OCI-LY1 (cell line): ENCODE results near the gene OR6S1.
"Not testable (repeated sequence)": the region's sequence is repeated elsewhere in the genome, so short reads cannot be mapped to it uniquely, and the experiment has no call there.

Source experiments
- H2AFZ ChIP-seq: fragments of 200-600 bp; sonication (generic), shearing (Covaris generic); 2 replicates; pipeline ENCODE4 v1.6.0; 2014; ENCODE audit warnings: antibody characterized with exemption, mild to moderate bottlenecking, low read length
- H3F3A ChIP-seq: fragments of 200-600 bp; sonication (generic), shearing (Covaris generic); 2 replicates; pipeline ENCODE4 v1.6.0; 2014; ENCODE audit warnings: mild to moderate bottlenecking, antibody characterized with exemption, low read length, moderate library complexity; ENCODE audit not compliant: insufficient read depth
- H3K27ac ChIP-seq: fragments of 200-600 bp; sonication (generic); 2 replicates; pipeline ENCODE4 v1.5.1; 2014; ENCODE audit warnings: low read length, mixed run types, mild to moderate bottlenecking, low read depth; ENCODE audit not compliant: poor library complexity, severe bottlenecking
- H3K27me3 ChIP-seq: fragments of 200-600 bp; sonication (generic); 2 replicates; pipeline ENCODE4 v1.6.0; 2014; ENCODE audit warnings: antibody characterized with exemption, mild to moderate bottlenecking, low read length, moderate library complexity; ENCODE audit not compliant: insufficient read depth
- H3K36me3 ChIP-seq: fragments of 200-600 bp; sonication (generic); 2 replicates; pipeline ENCODE4 v1.6.1; 2014; ENCODE audit warnings: mild to moderate bottlenecking, antibody characterized with exemption, low read length, moderate library complexity, mixed read lengths; ENCODE audit not compliant: insufficient read depth
- H3K4me1 ChIP-seq: fragments of 200-600 bp; sonication (generic); 2 replicates; pipeline ENCODE4 v1.5.1; 2014; ENCODE audit warnings: mild to moderate bottlenecking, low read length, moderate library complexity; ENCODE audit not compliant: insufficient read depth, severe bottlenecking
- H3K4me2 ChIP-seq: fragments of 200-600 bp; sonication (generic), shearing (Covaris generic); 2 replicates; pipeline ENCODE4 v1.6.1; 2014; ENCODE audit warnings: low read length
- H3K4me3 ChIP-seq: fragments of 200-600 bp; sonication (generic); 2 replicates; pipeline ENCODE4 v1.5.1; 2014; ENCODE audit warnings: low read length, low read depth, mild to moderate bottlenecking, mixed read lengths; ENCODE audit not compliant: poor library complexity, severe bottlenecking
- H3K79me2 ChIP-seq: fragments of 200-600 bp; shearing (Covaris generic); 2 replicates; pipeline ENCODE4 v1.6.1; 2016; ENCODE audit warnings: mixed run types, low read length, mixed read lengths; ENCODE audit not compliant: insufficient read depth
- H3K9ac ChIP-seq: fragments of 200-600 bp; sonication (generic), shearing (Covaris generic); 2 replicates; pipeline ENCODE4 v1.6.1; 2014; ENCODE audit warnings: mild to moderate bottlenecking, low read length, mixed read lengths
- H3K9me2 ChIP-seq: fragments of 200-600 bp; sonication (generic), shearing (Covaris generic); 2 replicates; pipeline ENCODE4 v1.6.1; 2014; ENCODE audit warnings: low read depth, mild to moderate bottlenecking, low read length, mixed read lengths
- H3K9me3 ChIP-seq: fragments of 200-600 bp; shearing (Covaris generic); 2 replicates; pipeline ENCODE4 v1.6.1; 2014; ENCODE audit warnings: low read length, mixed read lengths
- H4K20me1 ChIP-seq: fragments of 200-600 bp; sonication (generic), shearing (Covaris generic); 2 replicates; pipeline ENCODE4 v1.6.0; 2016; ENCODE audit warnings: mild to moderate bottlenecking, low read length; ENCODE audit not compliant: insufficient read depth
- CTCF ChIP-seq: fragments of 200-600 bp; sonication (generic), shearing (Covaris generic); IDR thresholded peaks from 2 replicates; pipeline ENCODE4 v1.5.1; 2017; ENCODE audit warnings: mild to moderate bottlenecking, antibody characterized with exemption, low read length, moderate library complexity, mixed read lengths
- EZH2 ChIP-seq: fragments of 200-600 bp; sonication (generic), shearing (Covaris generic); IDR thresholded peaks from 2 replicates; pipeline ENCODE4 v1.8.0; 2017; ENCODE audit warnings: borderline replicate concordance, mixed run types, mild to moderate bottlenecking, antibody characterized with exemption, low read length, moderate library complexity, mixed read lengths

Gene OR6S1

DNA sequence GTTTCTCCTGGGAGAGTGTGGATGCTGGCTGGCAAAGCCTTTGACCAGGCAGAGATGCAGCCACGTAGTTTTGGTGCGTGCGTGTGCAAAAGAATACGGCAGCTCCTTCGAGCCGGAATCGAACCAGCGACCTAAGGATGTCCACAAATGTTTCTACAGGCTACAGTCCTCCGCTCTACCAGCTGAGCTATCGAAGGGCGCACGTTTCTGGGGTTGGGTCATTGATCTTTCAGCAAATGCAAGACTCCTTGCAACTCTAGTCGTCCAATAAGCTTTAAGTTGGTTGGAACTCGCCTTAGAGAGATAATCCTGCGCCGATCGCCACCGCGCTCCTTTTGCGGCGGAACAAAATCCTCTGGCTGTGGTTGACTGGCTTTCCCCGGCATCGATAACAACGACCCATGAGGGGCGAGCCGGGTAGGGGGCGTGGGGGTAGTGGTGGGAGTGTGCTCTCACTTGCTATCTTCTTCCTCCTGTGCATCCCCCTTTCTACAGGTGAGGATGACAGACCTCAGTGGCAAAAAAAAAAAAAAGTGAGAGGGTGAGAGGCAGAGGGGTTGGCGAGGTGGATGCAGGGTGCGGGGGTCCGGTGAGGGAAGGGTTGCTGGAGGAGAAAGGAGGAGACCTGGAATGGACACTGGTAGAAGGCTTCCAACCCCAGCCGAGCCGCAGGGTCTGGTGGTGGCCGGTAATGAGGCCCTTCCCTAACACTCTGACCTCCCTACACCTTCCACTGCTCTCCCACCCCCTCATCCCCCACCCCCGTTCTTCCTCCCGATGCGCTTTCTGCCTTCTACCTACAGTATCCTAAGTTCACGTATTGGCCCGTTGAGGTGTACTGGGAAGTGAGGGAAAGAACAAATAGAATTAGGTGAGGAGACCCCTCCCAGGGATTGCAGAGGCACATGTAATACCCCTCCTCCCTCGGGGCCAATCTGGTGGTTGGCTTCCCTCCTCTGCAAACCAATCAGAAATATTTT is 11.8 kb upstream of the OR6S1 start:
- H3K79me2 ChIP-seq = no peaks in the 10 kb centered on the region
- no peak overlapping the region for H3K4me3 ChIP-seq
- H3K4me2 ChIP-seq = no peak overlapping the region
- H3F3A ChIP-seq = no peaks in the 10 kb centered on the region
- no peak overlapping the region for H3K9ac ChIP-seq
- H3K9me3 ChIP-seq = no peaks in the 10 kb centered on the region
- no peaks in the 10 kb centered on the region for H4K20me1 ChIP-seq
- no peaks in the 10 kb centered on the region for H3K9me2 ChIP-seq
- H3K27me3 ChIP-seq = no peaks in the 10 kb centered on the region
- no peak for TF ChIP-seq CTCF
- TF ChIP-seq EZH2 = no peak
- H2AFZ ChIP-seq = no peak overlapping the region
- no peaks in the 10 kb centered on the region for H3K36me3 ChIP-seq
- no peaks in the 10 kb centered on the region for H3K4me1 ChIP-seq
- no peak overlapping the region for H3K27ac ChIP-seq

GRCh38 chr14:20645481-20645880 is 4.0 kb upstream of the OR6S1 start:
- TF ChIP-seq CTCF (no peak), EZH2 (no peak)
- 0 out of 2 replicates have a peak, but pooled peaks cover 3% of the 10 kb centered on the region for H3K27me3 ChIP-seq
- no peaks in the 10 kb centered on the region for H3K9me2 ChIP-seq
- H2AFZ ChIP-seq = no peak overlapping the region
- no peaks in the 10 kb centered on the region for H4K20me1 ChIP-seq
- no peak overlapping the region for H3K9ac ChIP-seq
- no peak overlapping the region for H3K27ac ChIP-seq
- H3K79me2 ChIP-seq = no peaks in the 10 kb centered on the region
- H3K36me3 ChIP-seq = no peaks in the 10 kb centered on the region
- no peak overlapping the region for H3K4me3 ChIP-seq
- no peak overlapping the region for H3K4me2 ChIP-seq
- H3K4me1 ChIP-seq = no peaks in the 10 kb centered on the region
- H3K9me3 ChIP-seq = no peaks in the 10 kb centered on the region
- no peaks in the 10 kb centered on the region for H3F3A ChIP-seq

DNA sequence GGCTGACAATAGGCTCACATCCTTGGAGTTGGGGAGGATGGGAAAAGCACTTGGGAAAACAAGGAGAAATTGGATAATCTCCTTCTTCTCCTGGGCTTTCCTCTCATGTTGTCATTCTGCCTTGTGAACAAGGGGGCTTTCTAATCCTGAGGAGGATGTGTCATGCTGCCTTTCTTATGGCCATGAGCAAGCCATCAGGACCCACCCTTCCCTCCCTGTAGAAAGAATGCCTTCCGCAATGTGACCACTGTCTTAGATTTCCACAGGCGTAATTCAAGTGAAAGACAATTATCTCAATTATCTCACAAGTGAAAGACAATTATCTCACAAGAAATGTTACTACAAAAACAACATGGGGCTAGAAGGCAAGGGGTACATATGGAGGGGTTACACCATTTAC is 3.0 kb upstream of the OR6S1 start:
- Histone ChIP-seq H2AFZ (no peak overlapping the region), H3K4me3 (no peak overlapping the region), H3K79me2 (no peaks in the 10 kb centered on the region), H3K4me1 (no peaks in the 10 kb centered on the region), H3F3A (no peaks in the 10 kb centered on the region), H4K20me1 (no peaks in the 10 kb centered on the region), H3K27ac (no peak overlapping the region), H3K4me2 (no peak overlapping the region), H3K36me3 (no peaks in the 10 kb centered on the region), H3K27me3 (0 out of 2 replicates have a peak, but pooled peaks cover 3% of the 10 kb centered on the region), H3K9me2 (no peaks in the 10 kb centered on the region), H3K9me3 (no peaks in the 10 kb centered on the region), H3K9ac (no peak overlapping the region)
- TF ChIP-seq CTCF (no peak), EZH2 (no peak)

- not testable (repeated sequence) for H4K20me1 ChIP-seq, H3K27ac ChIP-seq, H3K4me1 ChIP-seq, H3K36me3 ChIP-seq, H3F3A ChIP-seq, H3K27me3 ChIP-seq, H3K9ac ChIP-seq, H3K4me3 ChIP-seq, H3K9me3 ChIP-seq, H2AFZ ChIP-seq, H3K79me2 ChIP-seq, H3K9me2 ChIP-seq, H3K4me2 ChIP-seq
Observed at GRCh38 chr14:20642755-20643154, 1.3 kb upstream of the OR6S1 start.
